Measurements from ENCODE around the gene PDE8A. TPM values are rescaled to one million over a fixed set of nuclear protein-coding genes. Genes with fewer than 3 reads are reported as not detected.

PDE8A gene
- 10 to 100 TPM; 12.6 to 12.8 TPM for total RNA-seq

- ATAC-seq = peak; percentile 37
- Mint-ChIP-seq H3K4me1 (ENCODE audit: low read depth) (peaks cover 50% of the 10 kb centered on the region), H3K4me3 (peak within 1 kb of the TSS; percentile 87), H3K27ac (peak within 1 kb of the TSS; percentile 95), H3K36me3 (ENCODE audit: low read depth) (peaks cover 9% of the 10 kb centered on the region), H3K9me3 (ENCODE audit: insufficient read depth) (no peaks in the 10 kb centered on the region), H3K27me3 (ENCODE audit: low read depth) (peaks cover 4% of the 10 kb centered on the region)
- CTCF ChIA-PET = interaction anchor here (2.3 kb wide), 1 partner anchor 62 kb away, joined by 10 read pairs; no protein-coding TSS in a partner anchor
- peak; percentile 62 for DNase-seq
- POLR2A ChIA-PET = interaction anchor here (1.1 kb wide), 1 partner anchor 62 kb away, joined by 5 read pairs; no protein-coding TSS in a partner anchor
These were observed at the start of gene PDE8A for GRCh38 chr15:84981711-84982300. TSS of gene PDE8A (plus strand) at chr15:84981856. CDS start at chr15:84982163, 307 bp downstream.

- DNase-seq (no peak), ATAC-seq (no peak)
- H3K36me3 Mint-ChIP-seq (ENCODE audit: low read depth) = no peaks in the 10 kb centered on the region
- no peaks in the 10 kb centered on the region for H3K9me3 Mint-ChIP-seq (ENCODE audit: insufficient read depth)
- ChIA-PET CTCF (interaction anchor here (1.1 kb wide), 1 partner anchor 337 kb away, joined by 3 read pairs; no protein-coding TSS in a partner anchor), POLR2A (no interaction called here)
- H3K27ac Mint-ChIP-seq = no peak overlapping the region
- H3K4me3 Mint-ChIP-seq = no peak overlapping the region
- peaks cover 13% of the 10 kb centered on the region for H3K27me3 Mint-ChIP-seq (ENCODE audit: low read depth)
- peaks cover 2% of the 10 kb centered on the region for H3K4me1 Mint-ChIP-seq (ENCODE audit: low read depth)
These were observed 46.5 kb upstream of the PDE8A start for GRCh38 chr15:84934942-84935729.

- CTCF ChIA-PET = interaction anchor here (0.9 to 1.3 kb wide), 3 partner anchors 301 to 349 kb away, joined by 3 to 4 read pairs (median 3); no protein-coding TSS in a partner anchor
- Mint-ChIP-seq H3K27ac (no peak overlapping the region), H3K4me3 (no peak overlapping the region), H3K9me3 (ENCODE audit: insufficient read depth) (no peaks in the 10 kb centered on the region), H3K27me3 (ENCODE audit: low read depth) (peaks cover 13% of the 10 kb centered on the region), H3K4me1 (ENCODE audit: low read depth) (peaks cover 2% of the 10 kb centered on the region), H3K36me3 (ENCODE audit: low read depth) (no peaks in the 10 kb centered on the region)
- no peak for DNase-seq
- ATAC-seq = no peak
- POLR2A ChIA-PET = no interaction called here
These were observed 44.5 kb upstream of the PDE8A start for GRCh38 chr15:84937144-84937543.

- H3K9me3 Mint-ChIP-seq (ENCODE audit: insufficient read depth) = no peaks in the 10 kb centered on the region
- no peak for ATAC-seq
- H3K36me3 Mint-ChIP-seq (ENCODE audit: low read depth) = no peaks in the 10 kb centered on the region
- H3K27ac Mint-ChIP-seq = no peak overlapping the region
- ChIA-PET POLR2A (no interaction called here), CTCF (interaction anchor here (1.0 kb wide), 1 partner anchor 10 kb away, joined by 3 read pairs; no protein-coding TSS in a partner anchor)
- H3K4me1 Mint-ChIP-seq (ENCODE audit: low read depth) = peaks cover 2% of the 10 kb centered on the region
- no peak overlapping the region for H3K4me3 Mint-ChIP-seq
- no peak for DNase-seq
- H3K27me3 Mint-ChIP-seq (ENCODE audit: low read depth) = peaks cover 13% of the 10 kb centered on the region
These were observed 42.9 kb upstream of the PDE8A start for GRCh38 chr15:84938726-84939125.

GRCh38 chr15:84940399-84940798, 41.3 kb upstream of the PDE8A start:
- H3K27ac Mint-ChIP-seq = no peak overlapping the region
- ChIA-PET POLR2A (no interaction called here), CTCF (interaction anchor here (1.1 to 1.6 kb wide), 2 partner anchors 12 to 105 kb away, joined by 4 to 6 read pairs; no protein-coding TSS in a partner anchor)
- no peak overlapping the region for H3K4me3 Mint-ChIP-seq
- peaks cover 13% of the 10 kb centered on the region for H3K27me3 Mint-ChIP-seq (ENCODE audit: low read depth)
- ATAC-seq (no peak), DNase-seq (no peak)
- no peaks in the 10 kb centered on the region for H3K9me3 Mint-ChIP-seq (ENCODE audit: insufficient read depth)
- peaks cover 4% of the 10 kb centered on the region for H3K4me1 Mint-ChIP-seq (ENCODE audit: low read depth)
- H3K36me3 Mint-ChIP-seq (ENCODE audit: low read depth) = no peaks in the 10 kb centered on the region

- DNase-seq = no peak
- Mint-ChIP-seq H3K4me1 (ENCODE audit: low read depth) (peaks cover 3% of the 10 kb centered on the region), H3K9me3 (ENCODE audit: insufficient read depth) (no peaks in the 10 kb centered on the region), H3K36me3 (ENCODE audit: low read depth) (no peaks in the 10 kb centered on the region), H3K27ac (no peak overlapping the region), H3K27me3 (ENCODE audit: low read depth) (peaks cover 13% of the 10 kb centered on the region), H3K4me3 (no peak overlapping the region)
- CTCF ChIA-PET = no interaction called here
- no peak for ATAC-seq
- POLR2A ChIA-PET = interaction anchor here (0.8 kb wide), 1 partner anchor 21 kb away, joined by 3 read pairs; no protein-coding TSS in a partner anchor
These were observed 39.2 kb upstream of the PDE8A start for GRCh38 chr15:84942456-84942855.

- ATAC-seq (no peak), DNase-seq (no peak)
- no peak overlapping the region for H3K27ac Mint-ChIP-seq
- H3K27me3 Mint-ChIP-seq (ENCODE audit: low read depth) = peaks cover 11% of the 10 kb centered on the region
- no peaks in the 10 kb centered on the region for H3K9me3 Mint-ChIP-seq (ENCODE audit: insufficient read depth)
- no peak overlapping the region for H3K4me3 Mint-ChIP-seq
- H3K36me3 Mint-ChIP-seq (ENCODE audit: low read depth) = no peaks in the 10 kb centered on the region
- H3K4me1 Mint-ChIP-seq (ENCODE audit: low read depth) = peaks cover 3% of the 10 kb centered on the region
- ChIA-PET POLR2A (no interaction called here), CTCF (no interaction called here)
These were observed 37.3 kb upstream of the PDE8A start for GRCh38 chr15:84944311-84944710.

GRCh38 chr15:84944861-84945260, 36.8 kb upstream of the PDE8A start:
- POLR2A ChIA-PET = interaction anchor here (0.6 kb wide), 1 partner anchor 14 kb away, joined by 3 read pairs; no protein-coding TSS in a partner anchor
- DNase-seq (no peak), ATAC-seq (no peak)
- Mint-ChIP-seq H3K27me3 (ENCODE audit: low read depth) (peaks cover 9% of the 10 kb centered on the region), H3K27ac (no peak overlapping the region), H3K4me1 (ENCODE audit: low read depth) (peaks cover 3% of the 10 kb centered on the region), H3K36me3 (ENCODE audit: low read depth) (no peaks in the 10 kb centered on the region), H3K4me3 (no peak overlapping the region), H3K9me3 (ENCODE audit: insufficient read depth) (no peaks in the 10 kb centered on the region)
- CTCF ChIA-PET = no interaction called here

GRCh38 chr15:84946772-84947489, 34.7 kb upstream of the PDE8A start:
- POLR2A ChIA-PET = interaction anchor here (0.6 kb wide), 1 partner anchor 11 kb away, joined by 6 read pairs; no protein-coding TSS in a partner anchor
- no peak for DNase-seq
- H3K27ac Mint-ChIP-seq = peak overlapping the region; percentile 11
- CTCF ChIA-PET = interaction anchor here (1.3 to 1.5 kb wide), 2 partner anchors 19 to 68 kb away, joined by 3 to 4 read pairs; no protein-coding TSS in a partner anchor
- no peak overlapping the region for H3K4me3 Mint-ChIP-seq
- no peaks in the 10 kb centered on the region for H3K36me3 Mint-ChIP-seq (ENCODE audit: low read depth)
- peaks cover 7% of the 10 kb centered on the region for H3K27me3 Mint-ChIP-seq (ENCODE audit: low read depth)
- peaks cover 3% of the 10 kb centered on the region for H3K4me1 Mint-ChIP-seq (ENCODE audit: low read depth)
- no peaks in the 10 kb centered on the region for H3K9me3 Mint-ChIP-seq (ENCODE audit: insufficient read depth)
- peak; percentile 11 for ATAC-seq

- ATAC-seq = no peak
- H3K4me1 Mint-ChIP-seq (ENCODE audit: low read depth) = peaks cover 3% of the 10 kb centered on the region
- no peak overlapping the region for H3K4me3 Mint-ChIP-seq
- H3K27me3 Mint-ChIP-seq (ENCODE audit: low read depth) = peaks cover 10% of the 10 kb centered on the region
- ChIA-PET CTCF (interaction anchor here (0.6 to 1.5 kb wide), 3 partner anchors 20 to 271 kb away, joined by 3 to 4 read pairs (median 3); no protein-coding TSS in a partner anchor), POLR2A (no interaction called here)
- H3K27ac Mint-ChIP-seq = no peak overlapping the region
- no peaks in the 10 kb centered on the region for H3K36me3 Mint-ChIP-seq (ENCODE audit: low read depth)
- no peaks in the 10 kb centered on the region for H3K9me3 Mint-ChIP-seq (ENCODE audit: insufficient read depth)
- no peak for DNase-seq
These were observed 33.5 kb upstream of the PDE8A start for GRCh38 chr15:84947947-84948830.

- Mint-ChIP-seq H3K27me3 (ENCODE audit: low read depth) (peaks cover 10% of the 10 kb centered on the region), H3K9me3 (ENCODE audit: insufficient read depth) (no peaks in the 10 kb centered on the region), H3K27ac (no peak overlapping the region), H3K4me3 (no peak overlapping the region), H3K4me1 (ENCODE audit: low read depth) (peaks cover 3% of the 10 kb centered on the region), H3K36me3 (ENCODE audit: low read depth) (no peaks in the 10 kb centered on the region)
- ChIA-PET POLR2A (no interaction called here), CTCF (interaction anchor here (0.6 kb wide), 1 partner anchor 272 kb away, joined by 3 read pairs; no protein-coding TSS in a partner anchor)
- ATAC-seq (no peak), DNase-seq (no peak)
These were observed 32.6 kb upstream of the PDE8A start for GRCh38 chr15:84949043-84949442.

Measured in activated CD8-positive, alpha-beta T cell treated with anti-CD3 and anti-CD28 coated beads, Interleukin-2, amount 10 ng/mL, durations not matched to agents 7 days and 5 days (primary cell).